Gastroesophageal sphincter (tissue), 4 donors: ENCODE measurements around the gene PLXNA1. TPM values are rescaled to one million over a fixed set of nuclear protein-coding genes. Genes with fewer than 3 reads are reported as not detected.
A peak's percentile ranks its signal among the peaks of the same experiment; 100 is the strongest.

Source experiments
- ATAC-seq: fragments of 150-250 bp; one replicate; pipeline ENCODE4 v1.9.1; 2016; ENCODE audit warnings: mild to moderate bottlenecking, moderate library complexity
- H3K27ac ChIP-seq, 4 donors: fragments of 200-600 bp; sonication (generic) in 3 of 4; 1 replicate in 3 of 4; 2 replicates in 1 of 4; pipeline ENCODE4 v1.5.1; 2016 to 2019
- H3K27me3 ChIP-seq: fragments of 200-600 bp; sonication (generic); one replicate; pipeline ENCODE4 v1.5.1; 2019
- H3K36me3 ChIP-seq, 2 donors: fragments of 200-600 bp; sonication (generic); one replicate each; pipeline ENCODE4 v1.5.1; 2019; ENCODE audit warnings: control low read depth in 1 of 2
- H3K4me1 ChIP-seq, 3 donors: fragments of 200-600 bp; sonication (generic); 1 replicate in 2 of 3; 2 replicates in 1 of 3; pipeline ENCODE4 v1.5.1; 2016 to 2019; ENCODE audit warnings: control low read depth in 2 of 3
- H3K4me3 ChIP-seq, 2 donors: fragments of 200-600 bp; sonication (generic); one replicate each; pipeline ENCODE4 v1.5.1; 2019; ENCODE audit warnings: mild to moderate bottlenecking in 1 of 2, moderate library complexity in 1 of 2
- H3K9me3 ChIP-seq, 3 donors: fragments of 200-600 bp; sonication (generic); one replicate each; pipeline ENCODE4 v1.5.1; 2017 to 2019; ENCODE audit warnings: control low read depth in 2 of 3
- EP300 ChIP-seq: sonication (generic); formaldehyde crosslinking; IDR thresholded peaks from one replicate; pipeline ENCODE4 v1.6.1; 2017; ENCODE audit warnings: antibody characterized with exemption, mild to moderate bottlenecking
- POLR2A ChIP-seq, 2 donors: fragments of 450-650 bp; IDR thresholded peaks; one replicate each; pipeline ENCODE4 v1.6.1; 2017; ENCODE audit warnings: antibody characterized with exemption in 2 of 2, mild to moderate bottlenecking in 2 of 2, moderate library complexity in 1 of 2
- POLR2AphosphoS5 ChIP-seq: sonication (generic); formaldehyde crosslinking; IDR thresholded peaks from one replicate; pipeline ENCODE4 v1.6.1; 2017; ENCODE audit warnings: antibody characterized with exemption
- WGBS, 2 donors: methylation state at CpG; one replicate each; pipeline ENCODE4 v1.1.5; 2018; ENCODE audit warnings: low coverage in 1 of 2; 5-methylcytosine and 5-hydroxymethylcytosine counted together
- total RNA-seq, 4 donors: library from RNA; depleted of rRNA; stranded (reverse); fragments of >200 nt; gene quantifications; one replicate each; pipeline ENCODE4 v1.1.0, GENCODE V29; 2016
- TF ChIP-seq, protein P1 (sequence below), 4 experiments: fragments of 200-600 bp in 2 of 4; fragments of 450-650 bp in 2 of 4; sonication (generic) in 1 of 4; IDR thresholded peaks; one replicate each; pipeline ENCODE4 v1.5.1; 2017 to 2019; ENCODE audit warnings: antibody characterized with exemption in 4 of 4, mild to moderate bottlenecking in 2 of 4, moderate library complexity in 2 of 4

Gene PLXNA1
- total RNA-seq, 4 donors from 2014 or later = 20.1 to 86.7 (median 31.9) TPM

- 57% methylated on average over 1 of the region's 12 CpGs; no CpG with 5 or more reads in 1 of the 2 donors for WGBS, 2 donors
- Histone ChIP-seq H3K27me3 (no peaks in the 10 kb centered on the region), H3K4me3 (no peak overlapping the region), H3K9me3 (no peaks in the 10 kb centered on the region), H3K27ac (peak overlapping the region in 3 of 4 donors; percentile 74 to 80 (median 76)), H3K4me1 (peaks cover 0 to 56% (median 27%) of the 10 kb centered on the region in 3 donors), H3K36me3 (no peaks in the 10 kb centered on the region)
- ATAC-seq = no peak
- no peak for TF ChIP-seq POLR2A (IDR thresholded peaks at IDR 0.05)
- no peak for TF ChIP-seq POLR2AphosphoS5
- TF ChIP-seq EP300 = no peak
Measured at GRCh38 chr3:127000761-127001160, 17.8 kb downstream of the PLXNA1 start.

- H3K9me3 ChIP-seq = no peaks in the 10 kb centered on the region
- H3K27me3 ChIP-seq = no peaks in the 10 kb centered on the region
- TF ChIP-seq POLR2A (IDR thresholded peaks at IDR 0.05) (no peak), POLR2AphosphoS5 (no peak), EP300 (no peak)
- TF ChIP-seq, protein P1, sequence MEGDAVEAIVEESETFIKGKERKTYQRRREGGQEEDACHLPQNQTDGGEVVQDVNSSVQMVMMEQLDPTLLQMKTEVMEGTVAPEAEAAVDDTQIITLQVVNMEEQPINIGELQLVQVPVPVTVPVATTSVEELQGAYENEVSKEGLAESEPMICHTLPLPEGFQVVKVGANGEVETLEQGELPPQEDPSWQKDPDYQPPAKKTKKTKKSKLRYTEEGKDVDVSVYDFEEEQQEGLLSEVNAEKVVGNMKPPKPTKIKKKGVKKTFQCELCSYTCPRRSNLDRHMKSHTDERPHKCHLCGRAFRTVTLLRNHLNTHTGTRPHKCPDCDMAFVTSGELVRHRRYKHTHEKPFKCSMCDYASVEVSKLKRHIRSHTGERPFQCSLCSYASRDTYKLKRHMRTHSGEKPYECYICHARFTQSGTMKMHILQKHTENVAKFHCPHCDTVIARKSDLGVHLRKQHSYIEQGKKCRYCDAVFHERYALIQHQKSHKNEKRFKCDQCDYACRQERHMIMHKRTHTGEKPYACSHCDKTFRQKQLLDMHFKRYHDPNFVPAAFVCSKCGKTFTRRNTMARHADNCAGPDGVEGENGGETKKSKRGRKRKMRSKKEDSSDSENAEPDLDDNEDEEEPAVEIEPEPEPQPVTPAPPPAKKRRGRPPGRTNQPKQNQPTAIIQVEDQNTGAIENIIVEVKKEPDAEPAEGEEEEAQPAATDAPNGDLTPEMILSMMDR (IDR thresholded peaks at IDR 0.05) = peak in 1 of 4 experiments; percentile 39
- H3K27ac ChIP-seq = peak overlapping the region; percentile 8 to 80 (median 75)
- no peaks in the 10 kb centered on the region for H3K36me3 ChIP-seq
- WGBS, 2 donors = no CpG with 5 or more reads among the region's 23 CpGs
- peak overlapping the region in 1 of 2 donors; percentile 34 for H3K4me3 ChIP-seq
- H3K4me1 ChIP-seq = peaks cover 0 to 58% (median 27%) of the 10 kb centered on the region in 3 donors
- no peak for ATAC-seq
Measured at GRCh38 chr3:127001486-127002194, 18.7 kb downstream of the PLXNA1 start.

DNA sequence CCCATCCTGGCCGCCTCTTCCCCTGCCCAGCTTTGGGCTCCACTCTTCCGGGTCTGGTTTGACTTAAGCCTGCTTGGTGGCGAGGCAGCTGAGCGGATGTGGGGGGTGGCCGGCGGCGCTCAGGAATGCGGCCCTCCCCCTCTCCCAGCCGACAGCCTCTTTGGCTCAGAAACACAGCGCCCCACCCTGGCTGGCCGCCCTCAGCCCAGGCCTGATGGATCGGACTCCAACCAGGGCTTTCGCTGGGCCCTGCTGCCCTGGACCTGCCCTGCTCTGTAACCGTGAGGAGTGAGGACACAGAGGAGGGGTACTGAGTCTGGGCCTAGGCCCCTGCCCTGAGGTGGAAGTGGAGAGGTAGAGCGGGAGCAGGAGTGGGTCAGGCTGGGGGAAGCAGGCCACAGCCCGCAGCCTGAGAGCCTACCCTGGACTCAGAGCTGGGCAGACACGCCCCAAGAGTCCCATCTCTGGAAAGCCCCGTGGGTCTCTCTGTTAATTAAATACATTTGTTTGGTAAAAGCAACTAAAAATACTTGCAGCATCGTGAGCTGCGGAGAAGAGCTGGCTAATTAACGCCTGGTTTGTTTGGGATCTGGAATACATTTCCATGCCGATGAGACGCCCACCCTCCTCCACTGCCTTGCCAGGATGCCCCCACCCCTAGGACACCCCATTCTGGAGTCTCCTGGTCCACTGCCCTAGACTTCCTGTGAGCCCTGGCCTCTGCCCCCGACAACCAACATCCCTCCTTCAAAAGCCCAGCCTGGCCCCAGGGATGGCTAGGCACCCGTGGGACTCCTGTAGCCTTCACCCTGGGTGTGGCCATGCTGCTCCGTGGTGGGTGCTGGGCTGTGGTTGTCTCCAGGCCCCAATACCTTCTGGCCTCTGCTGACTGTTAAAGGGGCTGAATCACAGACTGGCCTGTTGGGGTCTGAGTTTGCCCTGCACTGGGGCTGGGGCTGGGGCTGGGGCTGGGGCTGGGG, 19.6 kb downstream of the PLXNA1 start:
- Histone ChIP-seq H3K27me3 (no peaks in the 10 kb centered on the region), H3K36me3 (peaks cover 0 to under 1% of the 10 kb centered on the region in 2 donors), H3K4me3 (peak overlapping the region in 1 of 2 donors; percentile 34), H3K4me1 (peaks cover 0 to 63% (median 27%) of the 10 kb centered on the region in 3 donors), H3K9me3 (no peaks in the 10 kb centered on the region), H3K27ac (peak overlapping the region in 3 of 4 donors; percentile 74 to 80 (median 76))
- ATAC-seq = peak; percentile 94
- 27% methylated on average over 9 of the region's 26 CpGs; no CpG with 5 or more reads in 1 of the 2 donors for WGBS, 2 donors
- TF ChIP-seq POLR2AphosphoS5 (peak; percentile 48), POLR2A (IDR thresholded peaks at IDR 0.05) (no peak), EP300 (no peak)
- TF ChIP-seq, protein P1 (IDR thresholded peaks at IDR 0.05) = peak in 2 of 4 experiments; percentile 45 to 66

GRCh38 chr3:127003175-127003555, 20.2 kb downstream of the PLXNA1 start:
- peaks cover 0 to 65% (median 27%) of the 10 kb centered on the region in 3 donors for H3K4me1 ChIP-seq
- ATAC-seq = no peak
- H3K4me3 ChIP-seq = no peak overlapping the region
- peak overlapping the region in 2 of 4 donors; percentile 76 to 80 for H3K27ac ChIP-seq
- H3K9me3 ChIP-seq = no peaks in the 10 kb centered on the region
- WGBS, 2 donors = 100% methylated on average over 3 of the region's 12 CpGs; no CpG with 5 or more reads in 1 of the 2 donors
- TF ChIP-seq POLR2A (IDR thresholded peaks at IDR 0.05) (no peak), POLR2AphosphoS5 (no peak), EP300 (no peak)
- TF ChIP-seq, protein P1 (IDR thresholded peaks at IDR 0.05) = no peak
- H3K27me3 ChIP-seq = no peaks in the 10 kb centered on the region
- H3K36me3 ChIP-seq = peaks cover 0 to 7% of the 10 kb centered on the region in 2 donors
